ENCODE data around the gene DIDO1.
A peak's percentile ranks its signal among the peaks of the same experiment; 100 is the strongest.

DIDO1 gene

GRCh38 chr20:62926229-62927127, at the start of gene DIDO1:
TSS of gene DIDO1 (minus strand) at chr20:62926505.
- DNase-seq (ENCODE audit: low read depth): peak; percentile 91

DNA sequence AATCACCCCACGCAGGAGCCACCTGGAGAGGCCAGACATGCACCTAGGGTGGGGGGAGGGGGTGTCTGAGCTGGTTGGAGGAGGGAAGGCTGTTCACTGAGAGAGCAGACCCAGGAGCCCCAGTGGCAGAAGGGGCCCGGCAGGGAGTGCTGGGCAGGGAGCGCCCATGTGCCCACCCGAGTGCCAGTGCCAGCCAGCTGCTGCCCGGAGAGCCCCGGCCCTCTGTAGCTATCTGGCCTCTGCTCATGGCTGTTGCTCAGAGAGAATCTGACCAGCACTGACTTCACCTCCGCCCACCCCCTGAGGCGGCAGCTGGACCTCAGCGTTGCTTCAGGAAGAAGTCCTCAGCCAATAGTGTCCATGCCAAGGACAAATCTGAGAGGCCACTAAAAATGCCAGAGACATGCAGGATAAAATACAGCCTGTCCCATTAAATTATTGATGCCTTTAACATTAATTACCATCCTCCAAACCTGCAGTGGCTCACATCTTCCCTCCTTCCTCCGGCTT, 49.0 kb upstream of the DIDO1 start:
- DNase-seq (ENCODE audit: low read depth): no peak

- no peak for DNase-seq (ENCODE audit: low read depth)
These were observed 46.8 kb upstream of the DIDO1 start for GRCh38 chr20:62972845-62973745.

- DNase-seq (ENCODE audit: low read depth): peak; percentile 87
These were observed 45.9 kb upstream of the DIDO1 start for GRCh38 chr20:62971950-62972844.

DNA sequence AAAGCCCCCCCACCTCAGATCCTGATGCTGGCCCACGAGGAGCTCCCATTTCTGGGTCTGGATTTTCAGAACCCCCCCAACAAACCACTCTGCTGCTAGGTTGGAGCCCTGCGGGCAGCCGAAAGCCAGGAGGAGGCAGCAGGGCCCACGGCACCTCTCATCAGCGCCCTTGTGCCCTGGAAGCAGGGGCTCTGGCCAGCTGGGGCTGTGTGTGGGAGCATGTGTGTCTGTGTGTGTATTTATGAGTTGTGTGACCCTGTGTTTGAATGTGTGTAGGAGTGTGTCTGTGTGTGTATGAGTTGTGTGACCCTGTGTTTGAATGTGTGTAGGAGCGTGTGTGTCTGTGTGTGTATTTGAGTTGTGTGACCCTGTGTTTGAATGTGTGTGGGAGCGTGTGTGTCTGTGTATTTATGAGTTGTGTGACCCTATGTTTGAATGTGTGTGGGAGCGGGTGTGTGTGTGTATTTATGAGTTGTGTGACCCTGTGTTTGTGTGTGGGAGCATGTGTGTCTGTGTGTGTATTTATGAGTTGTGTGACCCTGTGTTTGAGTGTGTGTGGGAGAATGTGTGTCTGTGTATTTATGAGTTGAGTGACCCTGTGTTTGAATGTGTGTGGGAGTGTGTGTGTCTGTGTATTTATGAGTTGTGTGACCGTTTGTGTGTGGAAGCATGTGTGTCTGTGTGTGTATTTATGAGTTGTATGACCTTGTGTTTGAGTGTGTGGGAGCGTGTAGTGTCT, 45.1 kb upstream of the DIDO1 start:
- no peak for DNase-seq (ENCODE audit: low read depth)

GRCh38 chr20:62970307-62971210, 44.3 kb upstream of the DIDO1 start:
- DNase-seq (ENCODE audit: low read depth): no peak

DNA sequence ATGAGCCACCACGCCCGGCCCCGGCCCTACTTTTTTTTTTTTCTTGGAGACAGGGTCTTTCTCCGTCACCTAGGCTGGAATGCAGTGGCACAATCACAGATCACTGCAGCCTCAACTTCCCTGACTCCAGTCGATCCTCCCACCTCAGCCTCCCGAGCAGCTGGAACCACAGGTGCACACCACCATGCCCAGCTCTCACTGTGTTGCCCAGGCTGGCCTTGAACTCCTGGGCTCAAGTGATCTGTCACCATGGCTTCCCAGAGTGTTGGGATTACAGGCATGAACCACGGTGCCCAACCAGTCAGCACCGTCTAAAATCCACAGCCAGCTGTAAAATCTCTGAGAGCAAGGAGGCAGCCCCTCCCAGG, 43.6 kb upstream of the DIDO1 start:
- no peak for DNase-seq (ENCODE audit: low read depth)

DNA sequence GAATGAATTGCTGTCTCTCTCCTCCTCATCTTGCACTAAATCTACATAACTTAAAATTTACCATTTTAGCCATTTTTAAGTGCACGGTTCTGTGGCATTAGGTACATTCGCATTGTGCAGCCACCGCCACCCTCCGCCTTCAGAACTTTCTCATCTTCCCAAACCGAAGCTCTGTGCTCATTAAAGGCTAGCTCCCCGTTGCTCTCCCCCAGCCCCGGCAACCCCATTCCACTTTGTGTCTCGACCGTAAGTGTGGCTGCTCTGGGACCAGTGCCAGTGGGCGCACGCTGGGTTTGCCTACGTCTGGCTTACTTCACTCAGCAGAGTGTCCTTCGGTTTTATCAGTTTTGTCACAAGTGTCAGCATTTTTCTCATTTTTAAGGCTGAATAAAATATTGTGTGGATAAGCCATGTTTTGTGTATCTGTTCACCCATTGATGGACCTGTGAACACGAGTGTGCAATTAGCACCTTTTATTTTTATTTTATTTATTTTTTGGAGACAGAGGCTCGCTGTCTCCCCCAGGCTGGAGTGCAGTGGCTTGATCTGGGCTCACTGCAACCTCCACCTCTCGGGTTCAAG, 43.0 kb upstream of the DIDO1 start:
- no peak for DNase-seq (ENCODE audit: low read depth)

- DNase-seq (ENCODE audit: low read depth): no peak
These were observed 42.3 kb upstream of the DIDO1 start for GRCh38 chr20:62968378-62969178.

DNA sequence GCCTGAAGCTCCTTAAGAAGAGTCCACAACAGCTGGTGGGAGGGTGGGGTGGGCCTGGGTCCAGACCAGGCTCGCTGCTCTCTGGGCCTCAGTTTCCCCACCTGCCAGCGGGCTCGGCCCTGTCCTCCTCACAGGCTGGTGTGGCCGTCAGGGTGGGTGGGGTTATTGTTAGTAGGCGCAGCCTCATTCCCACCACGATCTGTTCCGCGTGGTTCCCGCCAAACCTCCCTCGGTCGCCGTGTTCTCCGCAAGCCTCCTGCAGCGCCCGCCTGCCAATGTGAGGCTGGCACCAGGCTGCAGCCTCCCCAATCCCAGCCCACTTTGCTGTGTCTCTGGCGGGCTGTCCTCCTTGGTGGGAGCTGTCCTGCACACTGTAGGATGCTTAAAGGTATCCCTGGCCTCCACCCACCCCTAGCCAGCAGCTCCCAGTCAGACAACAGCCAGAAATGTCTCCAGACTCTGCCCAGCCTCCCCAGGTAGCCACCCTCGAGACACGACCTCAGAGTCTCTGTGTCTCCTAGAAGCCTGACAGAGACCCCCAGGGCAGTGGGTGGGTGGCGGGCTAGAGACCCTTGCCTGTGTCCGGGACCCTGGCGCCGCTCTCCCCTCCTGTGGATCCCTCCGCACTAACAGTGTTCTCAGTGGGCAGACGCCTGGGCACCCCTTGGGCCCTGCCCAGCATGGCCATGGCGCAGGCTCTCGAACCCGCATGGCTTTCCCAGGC, 41.5 kb upstream of the DIDO1 start:
- DNase-seq (ENCODE audit: low read depth): no peak

GRCh38 chr20:62967149-62967501, 40.8 kb upstream of the DIDO1 start:
- no peak for DNase-seq (ENCODE audit: low read depth)

DNA sequence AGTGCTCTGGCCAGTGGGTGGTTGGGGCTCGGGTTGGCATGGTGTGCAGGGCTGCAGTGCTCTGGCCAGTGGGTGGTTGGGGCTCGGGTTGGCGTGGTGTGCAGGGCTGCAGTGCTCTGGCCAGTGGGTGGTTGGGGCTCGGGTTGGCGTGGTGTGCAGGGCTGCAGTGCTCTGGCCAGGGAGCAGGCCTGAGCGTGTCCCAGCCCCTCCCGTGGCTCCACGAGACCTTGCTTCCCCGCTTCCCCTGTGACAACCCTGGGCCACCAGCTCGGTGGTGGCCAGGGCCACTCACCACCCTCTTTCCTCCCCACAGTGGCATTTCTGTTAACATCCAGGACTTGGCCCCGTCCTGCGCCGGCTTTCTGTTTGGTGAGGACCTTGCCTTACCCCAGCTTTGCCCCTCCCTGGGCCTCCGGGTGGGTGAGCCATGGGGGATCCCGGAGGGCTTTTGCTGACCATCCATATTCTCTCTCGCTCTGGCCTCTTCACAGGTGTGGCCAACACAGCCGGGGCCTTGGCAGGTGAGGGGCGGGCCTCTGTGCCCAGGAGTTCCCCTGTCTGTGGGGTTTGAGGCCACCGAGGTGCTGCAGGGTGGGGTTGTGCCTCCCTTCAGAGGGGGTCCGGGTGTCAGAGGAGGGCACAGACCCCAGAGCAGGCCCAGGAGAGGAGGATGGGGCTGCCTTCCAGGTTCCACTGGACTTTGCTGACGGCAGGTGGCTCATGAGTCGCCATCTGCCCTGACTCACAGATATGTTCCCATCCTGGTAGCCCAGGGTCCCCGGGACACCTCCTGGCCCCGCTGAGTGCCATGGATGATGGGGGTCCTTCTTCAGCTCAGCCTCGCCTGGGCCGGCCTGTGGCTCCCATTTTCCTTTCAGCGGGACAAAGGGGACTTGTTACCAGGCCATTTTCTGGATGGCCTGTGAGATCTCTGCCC, 40.2 kb upstream of the DIDO1 start:
- no peak for DNase-seq (ENCODE audit: low read depth)

- DNase-seq (ENCODE audit: low read depth): no peak
These were observed 39.1 kb upstream of the DIDO1 start for GRCh38 chr20:62965363-62965771.

- no peak for DNase-seq (ENCODE audit: low read depth)
These were observed 38.4 kb upstream of the DIDO1 start for GRCh38 chr20:62964700-62965099.

- no peak for DNase-seq (ENCODE audit: low read depth)
These were observed 37.5 kb upstream of the DIDO1 start for GRCh38 chr20:62963614-62964397.

Measured in activated T-cell treated with anti-CD3 and anti-CD28 coated beads for 48 hours (primary cell).